ENCODE results near the gene F12. TPM values are rescaled to one million over a fixed set of nuclear protein-coding genes. Genes with fewer than 3 reads are reported as not detected.

F12 gene
- total RNA-seq, 1 donor: not detected

DNA sequence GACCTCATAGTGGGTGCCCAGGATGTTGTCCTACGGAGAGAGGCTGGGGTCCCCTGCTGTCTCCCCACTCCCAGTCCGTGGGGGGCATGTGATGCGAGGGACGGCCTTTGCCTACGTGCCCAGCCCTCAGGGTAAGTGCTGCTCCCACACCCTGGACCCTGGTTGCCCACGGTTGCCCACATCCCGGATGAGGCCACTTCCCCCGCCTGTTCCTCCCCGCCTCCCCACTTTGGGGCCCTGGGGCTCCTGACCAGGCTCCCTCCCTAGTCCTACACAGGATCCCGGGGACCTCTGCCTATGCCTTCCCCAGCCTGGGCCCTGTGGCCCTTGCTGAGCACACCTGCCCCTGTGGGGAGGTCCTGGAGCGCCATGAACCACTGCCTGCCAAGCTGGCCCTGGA is 23.6 kb downstream of the F12 start:
- H4K20me1 ChIP-seq (ENCODE audit: insufficient read depth, low read length): peaks cover 4% of the 10 kb centered on the region
- H3K79me2 ChIP-seq (ENCODE audit: insufficient read depth, low read length): no peaks in the 10 kb centered on the region
- no peak overlapping the region for H2AFZ ChIP-seq (ENCODE audit: low read length)
- H3K36me3 ChIP-seq (ENCODE audit: insufficient read depth, low read length): no peaks in the 10 kb centered on the region
- TF ChIP-seq CTCF (IDR thresholded peaks at IDR 0.05; ENCODE audit: extremely low read depth, low read depth, low read length): no peak
- H3K27me3 ChIP-seq (ENCODE audit: insufficient read depth, low read length): peaks cover 31% of the 10 kb centered on the region
- no peak overlapping the region for H3K4me3 ChIP-seq (ENCODE audit: insufficient read depth, low read length)
- no peak overlapping the region for H3K4me2 ChIP-seq (ENCODE audit: insufficient read depth, low read length)
- H3K27ac ChIP-seq (ENCODE audit: low read depth, low read length): no peak overlapping the region
- no peaks in the 10 kb centered on the region for H3K9me3 ChIP-seq (ENCODE audit: low read depth, low read length)
- no peak for DNase-seq (ENCODE audit: insufficient read length, low spot score, missing footprints)
- H3K4me1 ChIP-seq (ENCODE audit: insufficient read depth, low read length): peaks cover 18% of the 10 kb centered on the region

- TF ChIP-seq CTCF (IDR thresholded peaks at IDR 0.05; ENCODE audit: extremely low read depth, low read depth, low read length): no peak
- H3K4me2 ChIP-seq (ENCODE audit: insufficient read depth, low read length): no peak within 1 kb of the TSS
- no peaks in the 10 kb centered on the region for H3K9me3 ChIP-seq (ENCODE audit: low read depth, low read length)
- peaks cover 31% of the 10 kb centered on the region for H3K27me3 ChIP-seq (ENCODE audit: insufficient read depth, low read length)
- H4K20me1 ChIP-seq (ENCODE audit: insufficient read depth, low read length): peaks cover 4% of the 10 kb centered on the region
- H3K4me3 ChIP-seq (ENCODE audit: insufficient read depth, low read length): no peak within 1 kb of the TSS
- no peak within 1 kb of the TSS for H2AFZ ChIP-seq (ENCODE audit: low read length)
- no peaks in the 10 kb centered on the region for H3K79me2 ChIP-seq (ENCODE audit: insufficient read depth, low read length)
- H3K27ac ChIP-seq (ENCODE audit: low read depth, low read length): no peak within 1 kb of the TSS
- no peak for DNase-seq (ENCODE audit: insufficient read length, low spot score, missing footprints)
- peaks cover 12% of the 10 kb centered on the region for H3K4me1 ChIP-seq (ENCODE audit: insufficient read depth, low read length)
- H3K36me3 ChIP-seq (ENCODE audit: insufficient read depth, low read length): no peaks in the 10 kb centered on the region
Measured at GRCh38 chr5:177384134-177384533, 25.2 kb downstream of the F12 start, which contains the start of gene SLC34A1. SLC34A1 (plus strand) TSS chr5:177384434; CDS start chr5:177385742, 1,308 bp downstream.

DNA sequence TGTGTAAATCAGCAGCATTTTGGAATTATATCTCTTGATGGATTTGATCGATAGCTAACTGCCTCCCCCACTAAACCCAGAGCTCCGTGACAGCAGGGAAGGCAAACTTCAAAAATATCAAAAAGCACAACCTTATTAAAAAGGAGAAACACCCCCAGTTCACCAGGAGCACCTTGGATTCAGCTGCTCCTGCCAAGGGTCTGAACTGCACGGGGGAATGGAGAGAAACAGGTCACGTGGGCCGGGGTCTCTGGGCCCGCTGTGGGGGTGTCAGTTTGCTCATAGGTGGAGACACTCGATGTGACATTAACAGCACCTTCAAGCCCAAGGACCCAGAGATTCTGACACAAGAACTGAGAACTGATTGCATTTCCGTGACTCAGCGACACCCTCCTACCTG is 26.2 kb downstream of the F12 start:
- H3K4me2 ChIP-seq (ENCODE audit: insufficient read depth, low read length): no peak overlapping the region
- H3K27ac ChIP-seq (ENCODE audit: low read depth, low read length): no peak overlapping the region
- no peak overlapping the region for H2AFZ ChIP-seq (ENCODE audit: low read length)
- H4K20me1 ChIP-seq (ENCODE audit: insufficient read depth, low read length): no peaks in the 10 kb centered on the region
- peaks cover 7% of the 10 kb centered on the region for H3K4me1 ChIP-seq (ENCODE audit: insufficient read depth, low read length)
- H3K9me3 ChIP-seq (ENCODE audit: low read depth, low read length): no peaks in the 10 kb centered on the region
- H3K27me3 ChIP-seq (ENCODE audit: insufficient read depth, low read length): peaks cover 31% of the 10 kb centered on the region
- H3K79me2 ChIP-seq (ENCODE audit: insufficient read depth, low read length): no peaks in the 10 kb centered on the region
- no peak for DNase-seq (ENCODE audit: insufficient read length, low spot score, missing footprints)
- H3K4me3 ChIP-seq (ENCODE audit: insufficient read depth, low read length): no peak overlapping the region
- no peak for TF ChIP-seq CTCF (IDR thresholded peaks at IDR 0.05; ENCODE audit: extremely low read depth, low read depth, low read length)
- H3K36me3 ChIP-seq (ENCODE audit: insufficient read depth, low read length): no peaks in the 10 kb centered on the region

GRCh38 chr5:177382423-177383029 is 26.8 kb downstream of the F12 start:
- Histone ChIP-seq H3K27me3 (ENCODE audit: insufficient read depth, low read length) (peaks cover 31% of the 10 kb centered on the region), H3K36me3 (ENCODE audit: insufficient read depth, low read length) (no peaks in the 10 kb centered on the region), H3K4me3 (ENCODE audit: insufficient read depth, low read length) (no peak overlapping the region), H3K4me1 (ENCODE audit: insufficient read depth, low read length) (peaks cover 7% of the 10 kb centered on the region), H3K9me3 (ENCODE audit: low read depth, low read length) (no peaks in the 10 kb centered on the region), H3K27ac (ENCODE audit: low read depth, low read length) (no peak overlapping the region), H4K20me1 (ENCODE audit: insufficient read depth, low read length) (no peaks in the 10 kb centered on the region), H2AFZ (ENCODE audit: low read length) (no peak overlapping the region), H3K79me2 (ENCODE audit: insufficient read depth, low read length) (no peaks in the 10 kb centered on the region), H3K4me2 (ENCODE audit: insufficient read depth, low read length) (no peak overlapping the region)
- no peak for DNase-seq (ENCODE audit: insufficient read length, low spot score, missing footprints)
- TF ChIP-seq CTCF (IDR thresholded peaks at IDR 0.05; ENCODE audit: extremely low read depth, low read depth, low read length): peak; percentile 43

Measured in osteoblast (primary cell).